ENCODE measurements around the gene WDR86.

Gene WDR86

DNA sequence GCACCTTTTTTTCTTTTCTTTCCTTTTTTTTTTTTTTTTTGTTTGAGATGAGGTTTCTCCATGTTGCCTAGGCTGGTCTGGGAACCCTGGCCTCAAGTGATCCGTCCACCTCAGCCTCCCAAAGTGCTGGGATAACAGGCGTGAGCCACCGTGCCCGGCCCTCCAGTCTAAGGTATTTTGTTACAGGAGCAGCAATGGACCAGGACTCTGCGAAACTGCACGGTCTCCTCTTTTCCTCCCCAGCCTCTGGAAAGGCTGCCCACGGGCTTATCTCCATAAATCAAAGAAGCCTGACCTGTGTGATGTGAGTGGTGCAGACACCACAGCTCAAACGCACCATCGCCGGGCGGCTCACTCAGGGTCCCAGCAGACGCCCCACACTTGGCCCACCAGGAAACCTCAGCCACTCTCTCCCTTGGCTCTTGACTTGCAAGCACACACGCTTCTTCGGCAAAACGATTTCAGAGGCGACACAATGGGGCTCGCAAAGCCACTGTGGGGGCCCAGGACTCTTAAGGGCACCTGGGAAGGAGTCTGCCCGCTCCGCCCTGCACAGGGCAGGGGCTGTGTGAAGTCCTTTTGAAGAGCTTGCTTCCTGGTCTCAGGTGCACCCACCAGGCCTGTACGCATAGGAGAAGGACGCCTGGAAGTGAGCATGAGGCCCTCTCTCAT is 20.6 kb downstream of the WDR86 start:
- no peak for DNase-seq

DNA sequence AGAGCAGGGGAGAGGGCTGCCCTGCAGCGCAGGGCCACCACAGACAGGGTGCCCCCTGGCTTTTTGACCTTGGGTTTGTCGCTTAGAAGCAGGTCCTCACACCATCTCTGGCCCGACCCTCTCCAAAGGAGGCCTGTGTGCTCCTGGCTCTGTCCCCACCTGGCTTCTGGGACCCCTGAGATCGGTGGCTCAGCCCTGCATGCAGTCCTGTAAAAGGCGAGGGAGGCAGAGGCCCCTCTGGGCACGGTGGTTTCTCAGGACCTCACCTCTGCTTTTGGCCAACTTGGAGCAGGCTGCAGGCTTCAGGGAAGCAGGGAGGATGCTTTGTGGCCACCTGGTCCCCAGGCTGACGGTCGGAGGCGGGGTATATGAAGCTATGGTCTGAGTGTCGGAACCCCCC is 21.4 kb downstream of the WDR86 start:
- no peak for DNase-seq

- DNase-seq: no peak
Measured at GRCh38 chr7:151388007-151388297, 21.9 kb downstream of the WDR86 start.

DNA sequence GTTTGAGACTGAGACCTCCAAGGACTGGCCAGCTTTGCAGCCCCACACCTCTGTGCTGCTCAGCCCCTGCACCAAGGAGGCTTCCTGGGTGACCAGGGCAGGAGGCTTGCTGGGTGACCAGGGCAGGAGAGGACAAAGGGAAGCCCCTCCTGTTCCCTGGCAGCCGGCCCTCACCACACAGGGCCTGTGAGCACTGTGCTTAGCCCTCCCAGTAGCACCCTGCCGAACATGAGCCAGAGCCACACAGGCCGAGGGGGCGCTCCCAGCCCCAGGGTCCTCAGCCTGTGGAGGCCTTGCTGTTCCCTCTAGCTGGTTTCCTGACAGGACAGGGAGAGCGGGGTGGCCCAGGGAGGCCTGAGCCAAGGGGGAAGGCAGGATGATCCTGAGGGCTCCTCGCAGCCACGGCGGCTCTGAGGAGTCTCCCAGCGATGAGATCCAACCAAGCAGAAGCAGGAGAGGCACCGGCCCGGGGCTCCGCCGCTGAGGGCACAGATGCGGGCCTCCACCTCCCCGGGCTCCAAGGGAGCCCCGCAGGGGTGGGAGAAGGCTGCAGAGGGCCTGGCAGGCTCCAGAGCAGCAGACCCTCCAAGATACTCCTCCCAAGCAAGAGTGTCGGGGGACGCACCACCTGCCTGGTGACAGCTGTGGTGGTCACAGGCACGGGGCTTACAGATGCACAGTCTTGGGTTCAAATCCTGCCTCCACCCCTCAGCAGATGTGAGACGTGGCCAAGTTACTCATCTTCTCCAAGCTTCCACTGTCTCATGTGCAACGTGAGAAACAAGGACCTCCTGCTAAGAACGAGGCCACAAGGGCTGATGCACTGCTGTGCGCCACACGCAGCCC is 22.5 kb downstream of the WDR86 start:
- no peak for DNase-seq

DNA sequence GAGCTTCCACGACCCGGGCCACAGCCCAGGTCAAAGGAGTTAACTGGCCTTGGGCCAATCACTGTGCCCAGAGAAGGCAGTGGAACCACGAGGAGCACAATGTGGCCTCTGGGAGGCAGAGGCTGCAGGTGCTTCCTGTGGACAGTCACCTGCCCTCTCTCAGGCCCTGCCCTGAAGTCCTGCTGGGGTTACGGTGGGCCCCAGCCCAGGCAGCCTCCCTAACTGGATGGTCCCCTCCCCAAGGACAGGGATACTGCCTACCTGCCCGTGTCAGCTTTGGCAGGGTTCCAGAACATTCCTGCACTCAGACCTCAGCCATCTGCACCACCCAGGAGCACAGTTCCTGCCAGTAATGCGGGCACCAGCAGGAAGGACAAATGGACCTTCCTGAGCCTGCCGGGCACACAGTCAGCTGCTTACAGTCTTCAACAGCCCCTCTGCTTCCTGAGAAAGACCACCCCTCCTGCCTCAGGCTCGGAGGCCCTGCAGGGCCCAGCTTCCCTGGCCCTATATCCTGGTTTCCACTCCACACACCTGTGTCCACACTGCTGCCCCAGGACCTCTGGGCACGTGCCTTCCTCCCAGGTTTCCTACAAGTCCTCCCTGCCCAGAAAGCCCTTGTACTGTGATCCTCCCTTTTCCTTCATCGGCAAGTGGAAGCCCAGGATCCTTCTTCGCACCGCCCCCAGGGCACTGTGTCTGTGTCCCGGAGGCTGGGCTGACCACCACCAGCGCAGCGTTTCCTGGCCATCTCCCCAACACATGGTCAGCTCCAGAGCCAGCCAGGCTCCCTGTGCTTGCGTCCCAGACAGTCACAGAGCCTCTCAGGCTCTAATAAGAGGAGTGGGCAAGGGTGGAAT is 23.3 kb downstream of the WDR86 start:
- no peak for DNase-seq

DNA sequence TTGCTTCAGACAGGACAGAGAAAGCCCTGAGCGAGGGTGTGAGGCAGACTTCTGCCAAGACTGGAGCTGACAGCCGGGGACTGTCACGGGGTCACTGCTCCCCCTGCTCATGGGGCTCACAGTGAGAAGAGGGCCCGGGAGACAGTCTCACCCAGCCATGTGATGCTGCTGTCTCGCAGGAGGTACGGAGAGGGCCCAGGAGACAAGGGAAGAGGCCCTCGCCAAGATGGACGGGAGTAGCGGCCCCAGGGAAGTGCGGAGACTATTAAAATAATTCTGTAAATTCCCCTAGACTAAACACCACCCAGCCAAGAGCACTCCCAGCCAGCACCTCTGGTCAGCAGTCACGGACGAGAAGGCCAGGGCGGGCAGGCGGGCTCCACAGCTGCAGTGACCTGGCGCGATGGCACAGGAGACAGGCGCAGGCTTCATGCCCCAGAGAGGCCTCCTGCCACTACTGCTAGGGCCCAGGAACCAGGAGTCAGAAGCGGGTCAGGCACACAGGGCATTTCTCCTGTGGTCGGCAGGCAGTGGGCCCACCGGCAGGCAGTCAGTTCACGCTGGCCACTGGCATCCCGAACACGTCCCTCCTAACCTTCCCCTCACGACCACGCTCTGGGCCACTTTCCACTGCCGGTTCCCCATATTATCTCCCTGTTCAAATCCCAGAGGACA is 24.1 kb downstream of the WDR86 start:
- no peak for DNase-seq

DNA sequence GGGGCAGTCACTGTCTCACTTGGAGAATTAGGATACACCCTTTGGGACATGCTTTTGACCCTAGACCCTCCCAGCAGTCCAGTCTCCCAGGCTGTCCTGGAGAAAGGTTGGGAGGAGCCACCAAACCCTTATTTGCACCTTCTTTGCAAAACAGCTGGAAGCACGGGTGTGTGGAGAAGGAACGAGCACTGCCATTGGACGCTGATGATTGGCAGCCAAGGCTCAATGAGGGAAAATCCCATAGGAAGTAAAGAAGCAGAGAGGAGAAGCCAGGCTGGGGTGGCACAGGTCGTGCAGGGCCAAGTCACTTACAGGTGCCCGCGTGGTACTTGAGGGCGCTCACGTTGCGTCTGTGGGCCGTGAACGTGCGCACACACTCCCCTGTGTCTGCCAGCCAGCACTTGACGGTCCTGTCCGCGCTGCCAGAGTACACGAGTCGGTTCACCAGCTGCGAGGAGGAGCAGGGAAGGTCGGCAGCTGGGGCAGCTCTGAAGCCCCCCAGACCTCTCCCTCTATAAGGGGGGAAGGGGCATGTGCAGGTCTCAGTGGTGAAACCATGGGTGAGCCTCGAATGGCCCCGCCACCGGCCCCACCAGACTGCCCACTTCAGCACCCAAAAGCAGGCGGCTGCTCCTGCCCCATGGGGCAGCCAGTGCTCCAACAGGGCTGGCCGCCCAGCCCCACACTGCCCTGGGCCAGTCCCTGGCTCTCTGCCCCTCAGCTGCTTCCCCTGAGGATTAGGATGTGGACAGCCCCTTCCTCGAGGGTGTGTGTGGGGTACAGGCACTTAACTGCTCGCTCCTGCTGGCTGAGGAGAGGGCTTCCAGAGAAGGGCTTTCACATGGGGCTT is 24.8 kb downstream of the WDR86 start:
- DNase-seq: no peak

- DNase-seq: no peak
Measured at GRCh38 chr7:151384352-151384697, 25.5 kb downstream of the WDR86 start.

DNA sequence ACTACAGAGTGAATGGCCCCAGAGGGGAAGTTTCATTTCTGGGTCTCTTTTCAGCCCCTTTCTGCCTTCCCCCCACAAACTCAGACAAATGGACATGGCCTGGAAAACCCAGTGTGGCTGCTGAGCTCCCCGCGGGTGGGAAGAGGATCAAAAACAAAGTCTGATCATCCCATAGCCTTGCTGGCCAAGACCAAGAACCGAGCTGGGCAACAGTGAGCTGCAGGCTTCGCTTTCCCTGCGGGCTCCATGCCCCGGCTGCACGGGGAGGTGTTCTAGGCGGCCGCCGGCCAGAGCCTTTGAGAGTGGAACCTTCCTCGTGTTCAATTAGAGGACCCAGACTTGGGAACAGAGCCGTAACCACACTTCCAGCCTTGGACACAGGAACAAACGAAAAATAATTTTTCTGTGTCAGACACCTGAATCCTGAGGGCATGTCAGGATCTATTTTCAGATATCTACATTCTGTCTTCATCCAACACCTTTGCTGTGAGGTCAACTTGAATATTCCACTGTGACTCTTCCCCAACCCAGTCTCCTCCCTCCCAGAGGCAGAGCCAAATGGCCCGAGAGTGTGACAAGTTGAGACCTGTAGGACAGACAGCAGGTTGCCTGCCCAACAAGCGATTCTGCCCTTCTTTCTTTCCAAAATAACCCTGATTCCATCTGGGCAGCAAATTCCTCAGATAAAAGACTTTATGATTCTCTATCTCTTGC is 26.0 kb downstream of the WDR86 start:
- DNase-seq: no peak

DNA sequence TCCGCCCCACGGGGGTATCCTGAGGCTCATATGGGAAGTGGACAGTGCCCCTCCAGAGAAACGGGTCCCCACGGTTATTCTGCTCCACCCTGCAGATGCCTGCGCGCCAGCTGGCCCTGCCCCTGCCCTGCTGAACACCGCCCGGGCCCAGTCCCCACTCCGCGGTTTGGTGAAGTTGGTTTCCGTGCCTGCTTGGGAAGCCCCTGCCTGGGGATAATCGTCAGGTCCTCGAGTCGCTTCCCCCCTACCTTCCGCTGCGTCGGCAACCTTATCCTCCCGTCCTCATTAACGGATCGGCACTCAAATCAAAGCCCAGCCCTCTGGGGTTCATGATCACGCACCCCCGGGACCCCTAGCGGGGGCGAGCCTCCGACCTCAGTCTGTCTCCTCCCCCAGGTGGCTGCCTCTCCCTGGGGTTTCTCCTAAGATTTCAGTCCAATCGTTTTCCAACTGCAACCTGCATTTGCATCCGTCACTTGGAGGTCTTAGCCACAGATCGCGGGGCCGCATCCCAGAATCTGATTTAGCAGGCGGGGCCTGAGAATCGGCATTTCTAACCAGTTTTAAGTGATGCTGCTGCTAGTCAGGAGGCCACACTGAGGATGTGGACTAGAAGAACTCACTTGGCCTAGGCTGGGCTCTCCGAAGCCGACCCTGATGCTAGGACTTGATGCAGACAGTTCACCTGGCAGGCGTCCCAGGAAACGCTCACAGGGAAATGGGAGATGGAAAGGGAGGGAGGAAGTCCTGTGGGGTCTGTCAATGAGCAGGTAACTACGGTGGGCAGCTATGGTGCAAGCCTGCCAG is 27.6 kb downstream of the WDR86 start:
- peak; percentile 15 to 17 for DNase-seq

GRCh38 chr7:151381348-151382078 is 28.3 kb downstream of the WDR86 start:
- DNase-seq: peak; percentile 15

- DNase-seq: no peak
Measured at GRCh38 chr7:151381098-151381347, 28.8 kb downstream of the WDR86 start.

DNA sequence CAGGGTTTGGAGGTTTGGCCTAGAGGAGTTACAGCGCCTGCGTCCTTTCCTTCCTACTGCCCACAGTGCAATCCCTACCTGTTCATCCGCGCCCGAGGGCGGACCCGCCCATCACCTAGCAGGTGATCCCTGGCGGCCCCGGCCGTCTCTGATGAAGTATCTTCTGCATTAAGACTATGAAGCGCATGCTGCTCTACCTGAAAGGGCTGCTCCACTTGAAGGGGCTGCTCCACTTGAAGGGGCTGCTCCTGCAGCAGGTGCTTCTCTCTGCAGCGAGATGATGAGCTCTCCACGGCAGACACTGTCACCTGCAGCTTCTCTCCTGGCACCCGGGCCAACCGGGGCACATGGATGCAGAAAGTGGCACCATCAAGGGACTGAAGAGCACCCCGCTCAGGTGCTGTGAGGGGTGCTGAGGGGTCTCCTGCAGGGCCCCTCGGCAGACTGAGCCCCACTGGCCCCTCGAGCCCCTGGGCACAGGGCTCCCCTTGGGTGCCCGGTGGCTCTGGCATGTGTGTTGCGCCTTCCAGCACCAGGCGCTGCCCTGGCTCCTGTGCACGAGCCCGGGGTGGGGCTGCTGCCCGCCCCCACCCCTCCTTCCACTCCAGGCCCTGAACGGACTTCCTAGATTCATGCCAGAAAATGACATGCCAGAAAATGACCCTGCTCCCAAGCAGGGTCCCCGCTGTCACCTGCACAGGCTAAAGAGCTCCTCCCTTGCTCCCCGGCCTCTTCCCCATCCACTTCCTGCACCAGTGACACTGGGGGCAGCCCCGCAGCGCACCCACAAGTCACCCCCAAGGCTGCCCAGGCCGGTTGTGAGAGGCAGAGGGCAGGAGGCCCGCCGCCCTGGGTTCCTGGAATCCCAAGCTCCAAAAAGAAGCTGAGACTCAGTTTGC is 29.4 kb downstream of the WDR86 start:
- DNase-seq: no peak

DNA sequence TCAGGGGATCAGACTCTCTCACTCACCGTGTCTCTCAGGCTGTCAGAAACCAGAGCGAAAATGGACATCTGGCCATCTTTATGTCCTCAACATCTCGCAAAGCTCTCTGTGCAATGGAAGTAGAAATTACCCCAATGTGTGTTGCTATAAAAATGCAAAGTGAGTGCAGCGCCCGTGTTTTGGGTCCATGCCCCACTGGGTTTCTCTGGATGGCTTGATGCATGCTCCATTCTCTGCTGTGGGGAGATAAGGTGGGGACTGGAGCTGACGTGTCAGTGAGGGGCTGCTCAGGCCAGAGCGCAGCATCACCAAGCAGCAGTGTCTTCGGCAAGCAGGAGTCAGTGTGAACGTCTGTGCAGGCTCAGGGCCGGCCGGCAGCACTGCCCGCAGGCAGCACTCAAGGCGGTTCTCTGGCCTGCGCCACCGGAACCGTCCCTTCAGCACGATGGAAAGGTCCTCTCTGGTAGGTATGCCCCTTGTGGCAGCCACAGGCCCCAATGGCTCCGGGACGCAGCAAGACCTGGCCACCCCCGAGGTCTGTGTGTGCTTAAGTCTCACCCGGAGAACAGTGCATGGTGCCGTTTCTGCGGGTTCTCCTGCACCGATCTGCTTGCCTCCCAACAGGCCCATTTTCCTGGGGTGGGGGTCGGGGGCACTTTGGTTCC is 30.2 kb downstream of the WDR86 start:
- DNase-seq: no peak

- no peak for DNase-seq
Measured at GRCh38 chr7:151379193-151379520, 30.7 kb downstream of the WDR86 start.

GRCh38 chr7:151378496-151379192 is 31.2 kb downstream of the WDR86 start:
- no peak for DNase-seq

GRCh38 chr7:151378011-151378410 is 31.8 kb downstream of the WDR86 start:
- DNase-seq: no peak

DNA sequence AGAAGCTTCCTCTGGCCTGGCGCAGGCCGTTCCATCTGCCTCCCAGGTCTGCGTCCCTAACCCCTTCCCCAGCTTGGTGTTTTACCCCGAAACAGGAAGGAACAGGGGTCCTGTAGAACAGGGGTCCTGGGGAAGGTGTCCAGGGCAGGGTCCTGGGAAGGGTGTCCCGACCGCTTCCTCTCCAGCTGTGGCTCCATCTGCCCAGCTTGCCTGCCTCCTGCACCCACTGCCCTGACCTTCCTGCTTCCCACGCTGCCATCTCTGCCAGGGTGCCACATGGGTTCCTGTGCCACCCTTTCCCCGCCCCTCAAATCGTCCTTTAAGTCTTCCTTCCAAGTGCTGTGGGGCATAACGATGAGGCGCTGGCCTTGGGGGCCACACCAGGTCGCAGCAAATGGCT is 32.4 kb downstream of the WDR86 start:
- no peak for DNase-seq

All from activated CD4-positive, alpha-beta T cell treated with anti-CD3 and anti-CD28 coated beads, Interleukin-2, amount 50 U/mL, for 48 hours (primary cell).